Erythroblast (primary cell): Measurements from ENCODE around the gene TUBA3E.
"Not testable (repeated sequence)": the region's sequence is repeated elsewhere in the genome, so short reads cannot be mapped to it uniquely, and the experiment has no call there.

Experiments used
- GATA1 ChIP-seq: IDR thresholded peaks from 2 replicates; pipeline ENCODE4 v1.6.1; 2011; ENCODE audit warnings: low read depth, mild to moderate bottlenecking, control low read depth, low read length, moderate library complexity
- POLR2A ChIP-seq: IDR thresholded peaks from 2 replicates; pipeline ENCODE4 v1.6.1; 2011; ENCODE audit warnings: mild to moderate bottlenecking, low read length

DNA sequence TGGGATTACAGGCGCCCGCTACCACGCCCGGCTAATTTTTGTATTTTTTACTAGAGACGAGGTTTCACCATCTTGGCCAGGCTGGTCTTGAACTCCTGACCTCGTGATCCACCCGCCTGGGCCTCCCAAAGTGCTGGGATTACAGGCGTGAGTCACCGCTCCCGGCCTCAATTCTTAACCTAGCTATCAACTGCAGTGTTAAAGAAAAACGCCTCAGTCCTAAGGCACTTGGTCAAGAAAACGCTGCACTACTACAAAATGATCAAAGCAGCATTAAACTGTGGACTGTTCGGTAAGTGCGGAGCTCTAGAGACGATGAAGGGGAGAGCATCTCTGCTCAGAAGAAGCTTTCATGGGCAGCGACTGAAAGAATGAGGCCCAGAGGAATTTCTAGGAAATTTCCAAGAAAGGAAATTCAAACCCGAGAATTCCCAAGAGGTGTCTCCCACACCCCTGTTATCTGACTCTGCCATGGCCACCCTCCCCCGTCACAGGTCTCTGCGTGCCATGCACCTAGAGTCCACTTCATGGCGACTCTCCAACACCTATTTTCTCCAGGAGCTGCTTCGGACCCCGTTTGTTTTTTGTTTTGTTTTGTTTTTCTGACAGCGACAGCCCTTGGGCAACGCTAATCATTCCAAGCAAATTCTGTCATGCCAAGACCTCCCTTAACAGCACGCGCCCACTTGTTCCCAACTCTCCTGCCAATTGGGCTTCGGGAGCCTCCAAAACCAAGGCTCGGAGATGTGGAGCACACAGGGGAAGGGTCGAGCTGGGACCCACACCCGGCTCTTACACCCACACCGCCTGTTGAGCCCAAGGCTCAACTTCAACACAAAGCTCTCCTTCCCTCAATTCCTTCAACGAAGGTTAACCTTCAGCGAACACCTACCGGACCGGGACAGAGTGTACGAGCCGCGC is 17.6 kb downstream of the TUBA3E start:
- TF ChIP-seq POLR2A, GATA1: not testable (repeated sequence)
